ENCODE results near the gene ELANE.

ELANE gene

DNA sequence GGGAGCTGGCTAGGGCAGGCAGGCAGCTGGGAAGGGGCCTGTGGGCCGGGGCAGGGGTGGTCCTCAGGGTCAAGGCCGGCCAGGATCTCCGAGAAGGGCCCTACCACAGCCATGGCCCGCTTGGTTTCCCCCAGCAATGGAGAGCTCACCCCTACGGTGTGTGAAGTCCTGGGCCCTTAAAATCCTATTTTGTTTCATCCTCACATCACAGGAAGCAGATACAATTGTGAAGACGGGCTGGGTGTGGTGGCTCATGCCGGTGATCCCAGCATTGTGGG lies 49.9 kb downstream of the ELANE start:
- no peak for DNase-seq
- TF ChIP-seq, protein P1, sequence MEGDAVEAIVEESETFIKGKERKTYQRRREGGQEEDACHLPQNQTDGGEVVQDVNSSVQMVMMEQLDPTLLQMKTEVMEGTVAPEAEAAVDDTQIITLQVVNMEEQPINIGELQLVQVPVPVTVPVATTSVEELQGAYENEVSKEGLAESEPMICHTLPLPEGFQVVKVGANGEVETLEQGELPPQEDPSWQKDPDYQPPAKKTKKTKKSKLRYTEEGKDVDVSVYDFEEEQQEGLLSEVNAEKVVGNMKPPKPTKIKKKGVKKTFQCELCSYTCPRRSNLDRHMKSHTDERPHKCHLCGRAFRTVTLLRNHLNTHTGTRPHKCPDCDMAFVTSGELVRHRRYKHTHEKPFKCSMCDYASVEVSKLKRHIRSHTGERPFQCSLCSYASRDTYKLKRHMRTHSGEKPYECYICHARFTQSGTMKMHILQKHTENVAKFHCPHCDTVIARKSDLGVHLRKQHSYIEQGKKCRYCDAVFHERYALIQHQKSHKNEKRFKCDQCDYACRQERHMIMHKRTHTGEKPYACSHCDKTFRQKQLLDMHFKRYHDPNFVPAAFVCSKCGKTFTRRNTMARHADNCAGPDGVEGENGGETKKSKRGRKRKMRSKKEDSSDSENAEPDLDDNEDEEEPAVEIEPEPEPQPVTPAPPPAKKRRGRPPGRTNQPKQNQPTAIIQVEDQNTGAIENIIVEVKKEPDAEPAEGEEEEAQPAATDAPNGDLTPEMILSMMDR (IDR thresholded peaks at IDR 0.05; ENCODE audit: borderline replicate concordance, extremely low read depth, low read length, poor library complexity, severe bottlenecking), result no peak
- no peak for TF ChIP-seq EZH2 (IDR thresholded peaks at IDR 0.05; ENCODE audit: borderline replicate concordance, low read depth, low read length, severe bottlenecking)
- ATAC-seq (ENCODE audit: insufficient read depth, low read depth), result no peak
- H3K4me3 ChIP-seq (ENCODE audit: low read depth in 1 of 2, low read length in 2 of 2), result no peak overlapping the region
- H3K27me3 ChIP-seq (ENCODE audit: insufficient read depth, low read length, poor library complexity), result no peaks in the 10 kb centered on the region
- no peak overlapping the region for H3K9ac ChIP-seq (ENCODE audit: low read depth, low read length)
- no peak overlapping the region for H2AFZ ChIP-seq (ENCODE audit: low read depth, low read length)
- H3K27ac ChIP-seq (ENCODE audit: low read length), result no peak overlapping the region
- H4K20me1 ChIP-seq (ENCODE audit: insufficient read depth, low read length), result peaks cover 19% of the 10 kb centered on the region
- H3K4me2 ChIP-seq (ENCODE audit: insufficient read depth, low read length), result no peak overlapping the region
- peaks cover 10% of the 10 kb centered on the region for H3K79me2 ChIP-seq (ENCODE audit: insufficient read depth, low read length)
- no peaks in the 10 kb centered on the region for H3K9me3 ChIP-seq (ENCODE audit: insufficient read depth, low read length, severe bottlenecking)
- no peaks in the 10 kb centered on the region for H3K4me1 ChIP-seq (ENCODE audit: insufficient read depth, low read length)
- peaks cover 31% of the 10 kb centered on the region for H3K36me3 ChIP-seq (ENCODE audit: insufficient read depth, low read length)

DNA sequence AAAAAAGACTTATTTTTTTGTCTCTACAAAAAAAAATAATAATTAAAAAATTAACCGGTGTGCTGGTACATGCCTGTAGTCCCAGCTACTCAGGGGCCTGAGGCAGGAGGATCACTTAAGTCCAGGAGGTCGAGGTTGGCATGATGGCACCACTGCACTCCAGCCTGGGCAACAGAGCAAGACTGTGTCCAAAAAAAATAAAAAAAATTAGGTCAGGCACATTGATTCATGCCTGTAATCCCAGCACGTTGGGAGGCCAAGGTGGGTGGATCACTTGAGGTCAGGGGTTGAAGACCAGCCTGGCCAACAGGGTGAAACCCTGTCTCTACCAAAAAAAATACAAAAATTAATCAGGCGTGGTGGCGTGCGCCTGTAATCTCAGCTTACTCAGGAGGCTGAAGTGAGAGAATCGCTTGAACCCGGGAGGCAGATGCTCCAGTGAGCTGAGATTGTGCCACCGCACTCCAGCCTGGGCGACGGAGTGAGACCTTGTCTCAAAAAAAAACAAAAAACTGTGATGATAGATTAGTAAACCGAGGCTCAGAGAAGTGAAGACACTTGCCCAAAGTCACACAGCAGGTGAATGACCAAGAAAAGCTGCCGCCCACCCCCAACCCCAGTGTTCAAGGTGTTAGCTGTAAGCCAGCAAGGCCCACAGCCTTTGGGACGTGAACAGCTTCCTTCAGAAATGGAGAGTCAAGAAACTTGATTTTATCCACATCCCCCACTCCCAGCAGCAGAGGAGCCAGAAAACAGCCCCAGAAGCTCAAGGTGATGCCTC lies 50.5 kb downstream of the ELANE start:
- Histone ChIP-seq H3K36me3 (ENCODE audit: insufficient read depth, low read length) (peaks cover 29% of the 10 kb centered on the region), H3K4me3 (ENCODE audit: low read depth in 1 of 2, low read length in 2 of 2) (no peak overlapping the region), H3K4me2 (ENCODE audit: insufficient read depth, low read length) (no peak overlapping the region), H3K9ac (ENCODE audit: low read depth, low read length) (no peak overlapping the region), H3K9me3 (ENCODE audit: insufficient read depth, low read length, severe bottlenecking) (no peaks in the 10 kb centered on the region), H4K20me1 (ENCODE audit: insufficient read depth, low read length) (peaks cover 25% of the 10 kb centered on the region), H3K27ac (ENCODE audit: low read length) (no peak overlapping the region), H3K79me2 (ENCODE audit: insufficient read depth, low read length) (peaks cover 16% of the 10 kb centered on the region), H3K4me1 (ENCODE audit: insufficient read depth, low read length) (no peaks in the 10 kb centered on the region), H3K27me3 (ENCODE audit: insufficient read depth, low read length, poor library complexity) (no peaks in the 10 kb centered on the region), H2AFZ (ENCODE audit: low read depth, low read length) (no peak overlapping the region)
- DNase-seq (no peak), ATAC-seq (ENCODE audit: insufficient read depth, low read depth) (no peak)
- no peak for TF ChIP-seq EZH2 (IDR thresholded peaks at IDR 0.05; ENCODE audit: borderline replicate concordance, low read depth, low read length, severe bottlenecking)
- TF ChIP-seq, protein P1 (IDR thresholded peaks at IDR 0.05; ENCODE audit: borderline replicate concordance, extremely low read depth, low read length, poor library complexity, severe bottlenecking), result no peak

DNA sequence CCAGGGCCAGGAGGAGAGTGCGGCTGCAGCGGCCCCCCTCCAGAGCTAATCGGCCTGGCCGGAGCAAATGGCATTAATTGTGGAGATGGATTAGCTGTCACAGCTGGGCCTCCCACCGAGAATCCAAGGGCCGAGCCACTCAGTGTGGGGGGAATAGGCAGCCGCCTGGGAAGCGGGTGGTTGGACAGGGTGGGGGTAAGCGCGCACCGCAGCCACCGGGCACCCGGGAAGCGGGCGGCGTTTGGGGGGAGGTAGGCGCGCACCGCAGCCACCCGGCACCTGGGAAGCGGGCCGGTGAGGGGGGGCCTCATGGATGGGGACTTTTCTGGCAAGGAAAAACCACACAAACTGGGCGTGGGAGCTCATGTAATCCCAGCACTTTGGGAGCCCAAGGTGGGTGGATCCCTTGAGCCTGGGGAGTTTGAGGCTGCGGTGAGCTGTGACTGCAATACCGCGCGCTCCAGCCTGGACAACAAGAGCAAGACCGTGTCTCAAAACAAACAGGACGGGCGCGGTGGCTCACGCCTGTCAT lies 51.2 kb downstream of the ELANE start:
- Histone ChIP-seq H3K27ac (ENCODE audit: low read length) (no peak overlapping the region), H3K4me3 (ENCODE audit: low read depth in 1 of 2, low read length in 2 of 2) (no peak overlapping the region), H3K9me3 (ENCODE audit: insufficient read depth, low read length, severe bottlenecking) (no peaks in the 10 kb centered on the region), H4K20me1 (ENCODE audit: insufficient read depth, low read length) (peaks cover 26% of the 10 kb centered on the region), H3K4me1 (ENCODE audit: insufficient read depth, low read length) (no peaks in the 10 kb centered on the region), H3K27me3 (ENCODE audit: insufficient read depth, low read length, poor library complexity) (no peaks in the 10 kb centered on the region), H3K79me2 (ENCODE audit: insufficient read depth, low read length) (peaks cover 20% of the 10 kb centered on the region), H3K36me3 (ENCODE audit: insufficient read depth, low read length) (peaks cover 27% of the 10 kb centered on the region), H3K9ac (ENCODE audit: low read depth, low read length) (no peak overlapping the region), H3K4me2 (ENCODE audit: insufficient read depth, low read length) (no peak overlapping the region), H2AFZ (ENCODE audit: low read depth, low read length) (no peak overlapping the region)
- ATAC-seq (ENCODE audit: insufficient read depth, low read depth), result no peak
- no peak for DNase-seq
- TF ChIP-seq, protein P1 (IDR thresholded peaks at IDR 0.05; ENCODE audit: borderline replicate concordance, extremely low read depth, low read length, poor library complexity, severe bottlenecking), result no peak
- no peak for TF ChIP-seq EZH2 (IDR thresholded peaks at IDR 0.05; ENCODE audit: borderline replicate concordance, low read depth, low read length, severe bottlenecking)
